Esophagus squamous epithelium (tissue), 4 donors: ENCODE measurements around the gene PDZK1IP1.

Source experiments
- POLR2A ChIP-seq, 4 donors: fragments of 450-650 bp; IDR thresholded peaks; one replicate each; pipeline ENCODE4 v1.6.1; 2017; ENCODE audit warnings: antibody characterized with exemption in 4 of 4, mild to moderate bottlenecking in 4 of 4, moderate library complexity in 3 of 4
- TF ChIP-seq, protein P1 (sequence below), 6 experiments: fragments of 450-650 bp in 4 of 6; fragments of 200-600 bp in 2 of 6; sonication (generic) in 2 of 6; IDR thresholded peaks; one replicate each; pipeline ENCODE4 v1.5.1; 2016 to 2019; ENCODE audit warnings: antibody characterized with exemption in 6 of 6, mild to moderate bottlenecking in 4 of 6, moderate library complexity in 4 of 6

DNA sequence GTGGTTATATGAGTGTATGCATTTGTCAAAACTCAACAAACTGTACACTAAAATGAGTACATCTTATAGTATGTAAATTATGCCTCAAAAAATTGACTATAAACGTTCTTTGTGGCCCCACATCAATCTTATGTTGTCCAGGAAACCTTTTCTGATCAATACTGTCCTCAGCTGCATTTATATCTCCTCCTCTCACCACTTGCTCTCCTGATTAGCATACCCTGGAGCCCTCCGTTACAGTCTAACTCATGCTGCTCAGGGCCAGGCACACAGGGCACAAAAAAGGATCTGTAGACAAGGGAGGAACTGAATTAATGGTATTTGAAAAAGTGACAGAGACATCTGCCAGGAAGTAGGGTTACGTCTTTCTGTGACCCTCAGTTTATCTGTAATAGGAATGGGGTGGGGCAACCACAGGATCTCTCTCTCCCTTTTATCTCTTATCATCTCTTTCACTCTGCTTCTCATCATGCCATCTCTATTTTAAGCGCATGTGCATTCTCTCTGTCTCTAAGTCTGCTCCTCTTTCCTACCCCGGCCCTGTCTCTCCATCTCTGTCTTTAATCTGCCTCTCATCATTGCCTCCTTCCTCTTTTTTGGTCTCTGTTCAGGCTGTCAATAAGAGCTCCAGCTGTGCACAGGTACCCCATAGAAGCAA, 49.2 kb upstream of the PDZK1IP1 start:
- TF ChIP-seq, protein P1, sequence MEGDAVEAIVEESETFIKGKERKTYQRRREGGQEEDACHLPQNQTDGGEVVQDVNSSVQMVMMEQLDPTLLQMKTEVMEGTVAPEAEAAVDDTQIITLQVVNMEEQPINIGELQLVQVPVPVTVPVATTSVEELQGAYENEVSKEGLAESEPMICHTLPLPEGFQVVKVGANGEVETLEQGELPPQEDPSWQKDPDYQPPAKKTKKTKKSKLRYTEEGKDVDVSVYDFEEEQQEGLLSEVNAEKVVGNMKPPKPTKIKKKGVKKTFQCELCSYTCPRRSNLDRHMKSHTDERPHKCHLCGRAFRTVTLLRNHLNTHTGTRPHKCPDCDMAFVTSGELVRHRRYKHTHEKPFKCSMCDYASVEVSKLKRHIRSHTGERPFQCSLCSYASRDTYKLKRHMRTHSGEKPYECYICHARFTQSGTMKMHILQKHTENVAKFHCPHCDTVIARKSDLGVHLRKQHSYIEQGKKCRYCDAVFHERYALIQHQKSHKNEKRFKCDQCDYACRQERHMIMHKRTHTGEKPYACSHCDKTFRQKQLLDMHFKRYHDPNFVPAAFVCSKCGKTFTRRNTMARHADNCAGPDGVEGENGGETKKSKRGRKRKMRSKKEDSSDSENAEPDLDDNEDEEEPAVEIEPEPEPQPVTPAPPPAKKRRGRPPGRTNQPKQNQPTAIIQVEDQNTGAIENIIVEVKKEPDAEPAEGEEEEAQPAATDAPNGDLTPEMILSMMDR (IDR thresholded peaks at IDR 0.05) = no peak
- no peak for TF ChIP-seq POLR2A (IDR thresholded peaks at IDR 0.05)
